Activated naive CD8-positive, alpha-beta T cell treated with anti-CD3 and anti-CD28 coated beads, Interleukin-2, amount 50 U/mL, for 24 hours (primary cell): ENCODE measurements around the gene LGALS3BP.
"Not testable (repeated sequence)": the region's sequence is repeated elsewhere in the genome, so short reads cannot be mapped to it uniquely, and the experiment has no call there.

Experiments
- ATAC-seq: fragments of 150-1000 bp; cut with Tn5 transposase; one replicate; pipeline ENCODE4 v1.10.0; 2021
- DNase-seq: peaks from one replicate; pipeline ENCODE4 v3.0.0; 2021
- H3K27ac Mint-ChIP-seq: one replicate; pipeline ENCODE4 v1.8.0; 2021; ENCODE audit warnings: mild to moderate bottlenecking, mixed read lengths
- H3K27me3 Mint-ChIP-seq: one replicate; pipeline ENCODE4 v1.8.0; 2021; ENCODE audit warnings: mixed read lengths
- H3K36me3 Mint-ChIP-seq: one replicate; pipeline ENCODE4 v1.8.0; 2021; ENCODE audit warnings: low read depth, mixed read lengths
- H3K4me1 Mint-ChIP-seq: one replicate; pipeline ENCODE4 v1.8.0; 2021; ENCODE audit warnings: mixed read lengths
- H3K4me3 Mint-ChIP-seq: one replicate; pipeline ENCODE4 v1.8.0; 2021; ENCODE audit warnings: mild to moderate bottlenecking, moderate library complexity, mixed read lengths
- H3K9me3 Mint-ChIP-seq: one replicate; pipeline ENCODE4 v1.8.0; 2021; ENCODE audit warnings: mixed read lengths

The LGALS3BP gene

GRCh38 chr17:78979780-78980623, at the start of gene LGALS3BP:
TSS of gene LGALS3BP (minus strand) at chr17:78979923. CDS start at chr17:78977191, 2,732 bp downstream.
- Mint-ChIP-seq H3K4me1 (peaks cover 13% of the 10 kb centered on the region), H3K36me3 (no peaks in the 10 kb centered on the region), H3K27ac (peak within 1 kb of the TSS; percentile 54), H3K9me3 (no peaks in the 10 kb centered on the region), H3K27me3 (no peaks in the 10 kb centered on the region), H3K4me3 (peak within 1 kb of the TSS; percentile 72)
- DNase-seq = peak; percentile 28
- ATAC-seq = peak; percentile 56

- H3K4me3 Mint-ChIP-seq = no peak overlapping the region
- H3K27ac Mint-ChIP-seq = no peak overlapping the region
- peaks cover 6% of the 10 kb centered on the region for H3K4me1 Mint-ChIP-seq
- DNase-seq = no peak
- no peaks in the 10 kb centered on the region for H3K36me3 Mint-ChIP-seq
- H3K27me3 Mint-ChIP-seq = peaks cover 30% of the 10 kb centered on the region
- no peaks in the 10 kb centered on the region for H3K9me3 Mint-ChIP-seq
- ATAC-seq = no peak
Observed at GRCh38 chr17:79028496-79029326, 49.0 kb upstream of the LGALS3BP start.

GRCh38 chr17:79027925-79028491, 48.3 kb upstream of the LGALS3BP start:
- H3K27me3 Mint-ChIP-seq = peaks cover 35% of the 10 kb centered on the region

GRCh38 chr17:79027274-79027924, 47.7 kb upstream of the LGALS3BP start:
- Mint-ChIP-seq H3K9me3 (no peaks in the 10 kb centered on the region), H3K36me3 (no peaks in the 10 kb centered on the region), H3K4me1 (peaks cover 8% of the 10 kb centered on the region), H3K27ac (no peak overlapping the region), H3K27me3 (peaks cover 33% of the 10 kb centered on the region), H3K4me3 (no peak overlapping the region)
- no peak for DNase-seq
- ATAC-seq = no peak

More at GRCh38 chr17:79027925-79028491, 48.3 kb upstream of the LGALS3BP start:
- H3K4me3 Mint-ChIP-seq = no peak overlapping the region
- ATAC-seq = no peak
- no peak for DNase-seq
- H3K4me1 Mint-ChIP-seq = peaks cover 8% of the 10 kb centered on the region
- no peak overlapping the region for H3K27ac Mint-ChIP-seq
- no peaks in the 10 kb centered on the region for H3K9me3 Mint-ChIP-seq
- no peaks in the 10 kb centered on the region for H3K36me3 Mint-ChIP-seq

GRCh38 chr17:79026376-79027273, 46.9 kb upstream of the LGALS3BP start:
- H3K4me1 Mint-ChIP-seq = peaks cover 8% of the 10 kb centered on the region
- ATAC-seq (no peak), DNase-seq (no peak)
- no peak overlapping the region for H3K4me3 Mint-ChIP-seq
- peaks cover 31% of the 10 kb centered on the region for H3K27me3 Mint-ChIP-seq
- no peak overlapping the region for H3K27ac Mint-ChIP-seq
- no peaks in the 10 kb centered on the region for H3K9me3 Mint-ChIP-seq
- no peaks in the 10 kb centered on the region for H3K36me3 Mint-ChIP-seq

- peak overlapping the region; percentile 76 for H3K4me3 Mint-ChIP-seq
- H3K4me1 Mint-ChIP-seq = peaks cover 8% of the 10 kb centered on the region
- H3K9me3 Mint-ChIP-seq = no peaks in the 10 kb centered on the region
- no peak overlapping the region for H3K27ac Mint-ChIP-seq
- no peaks in the 10 kb centered on the region for H3K36me3 Mint-ChIP-seq
- no peak for ATAC-seq
- H3K27me3 Mint-ChIP-seq = peaks cover 28% of the 10 kb centered on the region
- DNase-seq = no peak
Observed at GRCh38 chr17:79024901-79025737, 45.4 kb upstream of the LGALS3BP start.

GRCh38 chr17:79023886-79024771, 44.4 kb upstream of the LGALS3BP start, which contains the start of gene C1QTNF1:
TSS of gene C1QTNF1 (plus strand) at chr17:79024169. CDS start at chr17:79043969, 19,800 bp downstream.
- Mint-ChIP-seq H3K27ac (peak within 1 kb of the TSS; percentile 60), H3K4me1 (peaks cover 8% of the 10 kb centered on the region), H3K9me3 (no peaks in the 10 kb centered on the region), H3K27me3 (peaks cover 26% of the 10 kb centered on the region), H3K36me3 (no peaks in the 10 kb centered on the region), H3K4me3 (peak within 1 kb of the TSS; percentile 76)
- DNase-seq (peak; percentile 40), ATAC-seq (peak; percentile 47)

- H3K4me3 Mint-ChIP-seq = peak overlapping the region; percentile 30
- no peaks in the 10 kb centered on the region for H3K9me3 Mint-ChIP-seq
- H3K36me3 Mint-ChIP-seq = no peaks in the 10 kb centered on the region
- H3K27me3 Mint-ChIP-seq = peaks cover 26% of the 10 kb centered on the region
- no peak overlapping the region for H3K27ac Mint-ChIP-seq
- H3K4me1 Mint-ChIP-seq = peaks cover 8% of the 10 kb centered on the region
- DNase-seq (no peak), ATAC-seq (no peak)
Observed at GRCh38 chr17:79023180-79023705, 43.5 kb upstream of the LGALS3BP start.

- no peaks in the 10 kb centered on the region for H3K36me3 Mint-ChIP-seq
- ATAC-seq (no peak), DNase-seq (no peak)
- no peak overlapping the region for H3K27ac Mint-ChIP-seq
- H3K4me1 Mint-ChIP-seq = peaks cover 8% of the 10 kb centered on the region
- H3K9me3 Mint-ChIP-seq = no peaks in the 10 kb centered on the region
- no peak overlapping the region for H3K4me3 Mint-ChIP-seq
- H3K27me3 Mint-ChIP-seq = peaks cover 22% of the 10 kb centered on the region
Observed at GRCh38 chr17:79022507-79022991, 42.8 kb upstream of the LGALS3BP start.

GRCh38 chr17:79021929-79022328, 42.2 kb upstream of the LGALS3BP start:
- peaks cover 21% of the 10 kb centered on the region for H3K27me3 Mint-ChIP-seq
- not testable (repeated sequence) for ATAC-seq, H3K4me3 Mint-ChIP-seq, H3K27ac Mint-ChIP-seq, DNase-seq, H3K36me3 Mint-ChIP-seq, H3K4me1 Mint-ChIP-seq, H3K9me3 Mint-ChIP-seq

- DNase-seq (no peak), ATAC-seq (no peak)
- Mint-ChIP-seq H3K36me3 (no peaks in the 10 kb centered on the region), H3K27ac (no peak overlapping the region), H3K27me3 (peaks cover 21% of the 10 kb centered on the region), H3K4me3 (no peak overlapping the region), H3K4me1 (peaks cover 8% of the 10 kb centered on the region), H3K9me3 (no peaks in the 10 kb centered on the region)
Observed at GRCh38 chr17:79020631-79021301, 41.0 kb upstream of the LGALS3BP start.
